NCI-H1436 (cell line): ENCODE data around the gene C6orf47.

Experiments
- DNase-seq: peaks from one replicate; lab custom pipeline; 2025; lab: John Stamatoyannopoulos, UW

Gene C6orf47

GRCh38 chr6:31614684-31615578, 45.6 kb downstream of the C6orf47 start, which contains the start of gene AIF1:
Gene AIF1, plus strand, starts transcription at chr6:31615234. Its CDS starts 96 bp downstream, at chr6:31615330.
- DNase-seq: no peak

GRCh38 chr6:31614075-31614619, 46.4 kb downstream of the C6orf47 start:
- no peak for DNase-seq

GRCh38 chr6:31610968-31611367, 49.6 kb downstream of the C6orf47 start:
- DNase-seq: no peak

GRCh38 chr6:31609519-31610406, 50.8 kb downstream of the C6orf47 start:
- DNase-seq: peak; percentile 18
